ENCODE data around the gene ARID1B.

DNA sequence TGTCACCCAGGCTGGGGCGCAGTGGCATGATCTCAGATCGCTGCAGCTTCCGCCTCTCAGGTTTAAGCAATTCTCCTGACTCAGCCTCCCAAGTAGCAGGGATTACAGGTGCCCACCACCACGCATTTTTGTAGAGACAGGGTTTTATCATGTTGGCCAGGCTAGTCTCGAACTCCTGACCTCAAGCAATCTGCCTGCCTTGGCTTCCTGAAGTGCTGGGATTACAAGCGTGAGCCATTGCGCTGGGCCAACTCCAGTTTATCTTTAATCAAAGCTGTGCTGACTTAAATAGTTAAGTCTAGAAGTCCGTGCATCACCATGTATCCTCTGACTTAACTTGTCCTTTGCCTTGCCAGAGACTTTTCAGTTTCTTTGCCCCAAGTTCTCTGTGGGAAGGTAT, 321.8 kb downstream of the ARID1B start:
- TF ChIP-seq, protein P1, sequence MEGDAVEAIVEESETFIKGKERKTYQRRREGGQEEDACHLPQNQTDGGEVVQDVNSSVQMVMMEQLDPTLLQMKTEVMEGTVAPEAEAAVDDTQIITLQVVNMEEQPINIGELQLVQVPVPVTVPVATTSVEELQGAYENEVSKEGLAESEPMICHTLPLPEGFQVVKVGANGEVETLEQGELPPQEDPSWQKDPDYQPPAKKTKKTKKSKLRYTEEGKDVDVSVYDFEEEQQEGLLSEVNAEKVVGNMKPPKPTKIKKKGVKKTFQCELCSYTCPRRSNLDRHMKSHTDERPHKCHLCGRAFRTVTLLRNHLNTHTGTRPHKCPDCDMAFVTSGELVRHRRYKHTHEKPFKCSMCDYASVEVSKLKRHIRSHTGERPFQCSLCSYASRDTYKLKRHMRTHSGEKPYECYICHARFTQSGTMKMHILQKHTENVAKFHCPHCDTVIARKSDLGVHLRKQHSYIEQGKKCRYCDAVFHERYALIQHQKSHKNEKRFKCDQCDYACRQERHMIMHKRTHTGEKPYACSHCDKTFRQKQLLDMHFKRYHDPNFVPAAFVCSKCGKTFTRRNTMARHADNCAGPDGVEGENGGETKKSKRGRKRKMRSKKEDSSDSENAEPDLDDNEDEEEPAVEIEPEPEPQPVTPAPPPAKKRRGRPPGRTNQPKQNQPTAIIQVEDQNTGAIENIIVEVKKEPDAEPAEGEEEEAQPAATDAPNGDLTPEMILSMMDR (IDR thresholded peaks at IDR 0.05 in 2 of 3, conservative IDR thresholded peaks at IDR 0.05 in 1 of 3; ENCODE audit: borderline replicate concordance in 1 of 3, insufficient read depth in 1 of 3, low read depth in 2 of 3, low read length in 2 of 3): no peak
- TF ChIP-seq ZFX (IDR thresholded peaks at IDR 0.05) (no peak), POLR2A (IDR thresholded peaks at IDR 0.05; ENCODE audit: borderline replicate concordance, extremely low read depth, insufficient read depth, insufficient read length) (no peak), EZH2 (IDR thresholded peaks at IDR 0.05) (no peak), SIN3A (IDR thresholded peaks at IDR 0.05; ENCODE audit: low read depth) (no peak), YY1 (IDR thresholded peaks at IDR 0.05; ENCODE audit: extremely low read depth, insufficient replicate concordance, low read depth, low read length) (no peak)
- TF ChIP-seq, protein P2, sequence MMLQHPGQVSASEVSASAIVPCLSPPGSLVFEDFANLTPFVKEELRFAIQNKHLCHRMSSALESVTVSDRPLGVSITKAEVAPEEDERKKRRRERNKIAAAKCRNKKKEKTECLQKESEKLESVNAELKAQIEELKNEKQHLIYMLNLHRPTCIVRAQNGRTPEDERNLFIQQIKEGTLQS (IDR thresholded peaks at IDR 0.05): no peak
